H1 (cell line): ENCODE measurements around the gene CLBA1. TPM values are rescaled to one million over a fixed set of nuclear protein-coding genes. Genes with fewer than 3 reads are reported as not detected.

ENCODE experiments used
- CTCF ChIA-PET: fragments of 300-600 bp; sonication (Branson Sonifier 250); formaldehyde crosslinking; loops from one replicate; lab custom pipeline; 2021; ENCODE audit not compliant: partially characterized antibody; lab: Charles Lee
- POLR2A ChIA-PET: fragments of 300-600 bp; sonication (Branson Sonifier 250); formaldehyde crosslinking; loops from one replicate; lab custom pipeline; 2021; ENCODE audit warnings: inconsistent platforms; ENCODE audit not compliant: partially characterized antibody; lab: Charles Lee
- DNase-seq, 2 experiments: peaks; one replicate each; pipeline versions ENCODE4 v3.0.0 to v3.0.0-alpha.2; 2010 to 2022; ENCODE audit warnings: low spot score in 2 of 2, low read depth in 1 of 2, mixed read lengths in 1 of 2
- FAIRE-seq: peaks from 2 replicates; lab custom pipeline; 2011; peaks lifted over from hg19 to GRCh38; lab: Jason Lieb, UNC
- H2AFZ ChIP-seq: 2 replicates; pipeline ENCODE4 v1.8.1; 2012; ENCODE audit warnings: low read length, inconsistent platforms
- H2AK5ac ChIP-seq: 2 replicates; pipeline ENCODE4 v1.6.1; 2013; ENCODE audit warnings: low read depth, low read length
- H2BK120ac ChIP-seq: replicated peaks from 2 replicates; pipeline ENCODE3; 2013; ENCODE audit warnings: low read depth, low read length, inconsistent platforms
- H2BK12ac ChIP-seq: 2 replicates; pipeline ENCODE4 v1.6.1; 2013; ENCODE audit warnings: low read depth, low read length
- H2BK15ac ChIP-seq: 2 replicates; pipeline ENCODE4 v1.6.1; 2013; ENCODE audit warnings: low read length
- H2BK20ac ChIP-seq: 2 replicates; pipeline ENCODE4 v1.6.1; 2013; ENCODE audit warnings: low read length
- H2BK5ac ChIP-seq: 2 replicates; pipeline ENCODE4 v1.6.1; 2013; ENCODE audit warnings: low read depth, low read length
- H3K14ac ChIP-seq: 2 replicates; pipeline ENCODE4 v1.6.1; 2013; ENCODE audit warnings: inconsistent platforms; ENCODE audit not compliant: insufficient read length
- H3K18ac ChIP-seq: 2 replicates; pipeline ENCODE4 v1.6.1; 2013; ENCODE audit warnings: low read length; ENCODE audit errors: extremely low read depth
- H3K23ac ChIP-seq: 2 replicates; pipeline ENCODE4 v1.6.1; 2013; ENCODE audit warnings: inconsistent platforms; ENCODE audit not compliant: insufficient read length
- H3K23me2 ChIP-seq: 2 replicates; pipeline ENCODE4 v1.6.1; 2013; ENCODE audit warnings: low read depth, low read length
- H3K27ac ChIP-seq: 2 replicates; pipeline ENCODE4 v1.6.1; 2011; ENCODE audit warnings: low read depth, low read length, inconsistent platforms
- H3K27me3 ChIP-seq, 4 experiments: replicated peaks in 1 of 4; 1 replicate in 1 of 4; 2 replicates in 3 of 4; pipeline versions ENCODE4 v1.6.1 to v1.8.1; 2011 to 2013; ENCODE audit warnings: low read length in 3 of 4, mild to moderate bottlenecking in 3 of 4, inconsistent platforms in 2 of 4, mixed read lengths in 2 of 4, moderate library complexity in 1 of 4; ENCODE audit not compliant: control insufficient read depth in 3 of 4, insufficient read depth in 3 of 4; ENCODE audit errors: extremely low read depth in 1 of 4
- H3K36me3 ChIP-seq, 4 experiments: 2 replicates each; pipeline versions ENCODE4 v1.6.1 to v1.8.1; 2011 to 2013; ENCODE audit warnings: mild to moderate bottlenecking in 4 of 4, low read length in 3 of 4, moderate library complexity in 2 of 4, control low read depth in 1 of 4, inconsistent platforms in 1 of 4; ENCODE audit not compliant: insufficient read depth in 4 of 4, control insufficient read depth in 2 of 4
- H3K4ac ChIP-seq: replicated peaks from 2 replicates; pipeline ENCODE3; 2013; ENCODE audit warnings: low read length, low read depth, mixed read lengths, inconsistent platforms; ENCODE audit not compliant: insufficient read length
- H3K4me1 ChIP-seq, 4 experiments: replicated peaks in 1 of 4; 1 replicate in 1 of 4; 2 replicates in 3 of 4; pipeline versions ENCODE4 v1.6.1 to v1.8.1; 2011 to 2013; ENCODE audit warnings: low read length in 3 of 4, inconsistent platforms in 2 of 4, mixed read lengths in 1 of 4; ENCODE audit not compliant: insufficient read depth in 4 of 4, control insufficient read depth in 3 of 4
- H3K4me2 ChIP-seq, 2 experiments: 2 replicates each; pipeline versions ENCODE4 v1.6.1 to v1.8.1; 2011 to 2013; ENCODE audit warnings: low read depth in 2 of 2, low read length in 2 of 2, control low read depth in 1 of 2, inconsistent platforms in 1 of 2, mild to moderate bottlenecking in 1 of 2; ENCODE audit not compliant: insufficient read depth in 1 of 2
- H3K4me3 ChIP-seq, 4 experiments: fragments of 200-600, 300-600 bp in 1 of 4; sonication (generic), shearing (Covaris generic), sonication (Bioruptor Twin) in 1 of 4; 2 replicates each; pipeline versions ENCODE4 v1.5.1 to v1.8.1; 2011 to 2016; ENCODE audit warnings: low read length in 4 of 4, low read depth in 3 of 4, control low read depth in 2 of 4, inconsistent platforms in 2 of 4, mild to moderate bottlenecking in 2 of 4, mixed read lengths in 1 of 4, moderate library complexity in 1 of 4; ENCODE audit not compliant: insufficient read depth in 2 of 4; ENCODE audit errors: extremely low read depth in 1 of 4
- H3K56ac ChIP-seq: replicated peaks from 2 replicates; pipeline ENCODE3; 2013; ENCODE audit warnings: low read depth, mild to moderate bottlenecking, mixed read lengths, low read length, inconsistent platforms; ENCODE audit not compliant: insufficient read length
- H3K79me1 ChIP-seq: 2 replicates; pipeline ENCODE4 v1.6.1; 2013; ENCODE audit warnings: low read depth, low read length, control low read depth
- H3K79me2 ChIP-seq, 2 experiments: 2 replicates each; pipeline versions ENCODE4 v1.6.1 to v1.8.1; 2012 to 2013; ENCODE audit warnings: low read length in 2 of 2, mild to moderate bottlenecking in 2 of 2, inconsistent platforms in 1 of 2; ENCODE audit not compliant: insufficient read depth in 2 of 2, control insufficient read depth in 1 of 2
- H3K9ac ChIP-seq, 4 experiments: replicated peaks in 1 of 4; 1 replicate in 1 of 4; 2 replicates in 3 of 4; pipeline versions ENCODE4 v1.6.1 to v1.8.1; 2011 to 2013; ENCODE audit warnings: low read depth in 3 of 4, low read length in 3 of 4, control low read depth in 2 of 4, mild to moderate bottlenecking in 2 of 4, moderate library complexity in 2 of 4, inconsistent platforms in 1 of 4; ENCODE audit errors: extremely low read depth in 1 of 4
- H3K9me3 ChIP-seq, 2 experiments: 2 replicates each; pipeline versions ENCODE4 v1.6.1 to v1.8.1; 2012 to 2013; ENCODE audit warnings: mild to moderate bottlenecking in 2 of 2, moderate library complexity in 2 of 2, control low read depth in 1 of 2, inconsistent platforms in 1 of 2, low read depth in 1 of 2, low read length in 1 of 2, mixed read lengths in 1 of 2; ENCODE audit not compliant: insufficient read depth in 2 of 2
- H4K20me1 ChIP-seq, 2 experiments: replicated peaks in 1 of 2; 2 replicates each; pipeline versions ENCODE3 to v1.8.1; 2011 to 2013; ENCODE audit warnings: inconsistent platforms in 2 of 2, low read length in 2 of 2, mild to moderate bottlenecking in 1 of 2; ENCODE audit not compliant: insufficient read depth in 2 of 2, control insufficient read depth in 1 of 2
- H4K5ac ChIP-seq: 2 replicates; pipeline ENCODE4 v1.6.1; 2013; ENCODE audit warnings: low read length, low read depth, mixed read lengths, inconsistent platforms; ENCODE audit not compliant: insufficient read length
- H4K8ac ChIP-seq: 2 replicates; pipeline ENCODE4 v1.8.0; 2013; ENCODE audit warnings: mild to moderate bottlenecking, moderate library complexity, low read length, inconsistent platforms; ENCODE audit not compliant: insufficient read depth; ENCODE audit errors: extremely low read depth
- H4K91ac ChIP-seq: replicated peaks from 2 replicates; pipeline ENCODE3; 2013; ENCODE audit warnings: low read length, mixed read lengths, inconsistent platforms; ENCODE audit not compliant: insufficient read length
- BCL11A ChIP-seq, 2 experiments: IDR thresholded peaks; one replicate each; pipeline ENCODE4 v1.6.1; 2011; ENCODE audit warnings: low read depth in 2 of 2, low read length in 2 of 2, mild to moderate bottlenecking in 2 of 2
- CEBPB ChIP-seq: IDR thresholded peaks from 2 replicates; pipeline ENCODE4 v1.6.1; 2012; ENCODE audit warnings: low read depth, low read length
- POLR2AphosphoS5 ChIP-seq: IDR thresholded peaks from 2 replicates; pipeline ENCODE4 v1.6.1; 2011; ENCODE audit warnings: low read depth, low read length
- SIN3A ChIP-seq, 2 experiments: IDR thresholded peaks in 1 of 2; conservative IDR thresholded peaks in 1 of 2; 2 replicates each; pipeline ENCODE4 v1.6.1; 2011 to 2012; ENCODE audit warnings: low read length in 2 of 2, improper control_type of control experiment in 1 of 2, low read depth in 1 of 2, mild to moderate bottlenecking in 1 of 2
- whole genome bisulfite sequencing, 2 experiments: shearing (Covaris generic) in 1 of 2; methylation state at CpG; one replicate each; pipeline versions ENCODE4 v1.1.6 to v1.1.7; 2013 to 2015; ENCODE audit warnings: low lambda C conversion rate in 2 of 2, mixed read lengths in 2 of 2, inconsistent platforms in 1 of 2, low coverage in 1 of 2, missing lambda C conversion rate in 1 of 2; ENCODE audit not compliant: insufficient replicate concordance in 2 of 2, insufficient coverage in 1 of 2, insufficient read length in 1 of 2; ENCODE audit errors: extremely low coverage in 1 of 2, missing lambda C conversion rate in 1 of 2; 5-methylcytosine and 5-hydroxymethylcytosine counted together
- polyA plus RNA-seq, 7 experiments: library from polyadenylated mRNA; depleted of rRNA in 3 of 7; stranded (reverse) in 5 of 7; unstranded in 2 of 7; fragments of >200 nt in 5 of 7; fragments of 200-250 nt in 2 of 7; gene quantifications; 1 replicate in 5 of 7; 2 replicates in 1 of 7; 4 replicates in 1 of 7; pipeline versions ENCODE4 v1.2.1 to v1.2.3, GENCODE V29; 2011 to 2013; ENCODE audit warnings: missing spikeins in 2 of 7, mixed read lengths in 2 of 7
- total RNA-seq: library from RNA; stranded (reverse); fragmentation: NEBNext Ultra II Directional; extraction: Animal tissue kit (Norgen Biotek cat#: 25700); gene quantifications from 2 replicates; pipeline ENCODE4 v1.2.1, GENCODE V29; 2021

CLBA1 gene
- total and polyA plus RNA-seq, 2 of the 8 experiments (the other 6 are each of a cell fraction or from before 2014, with no cell fraction given) = 1.6 to 2.4 TPM

- CTCF ChIA-PET = interaction anchor here (0.6 to 2.3 kb wide), 5 partner anchors 18 to 202 kb away, joined by 3 to 10 read pairs (median 4); no protein-coding TSS in a partner anchor
These were observed 9.4 kb downstream of the CLBA1 start for GRCh38 chr14:104994978-104995377.

More at GRCh38 chr14:104994978-104995377, 9.4 kb downstream of the CLBA1 start:
- Histone ChIP-seq H3K9me3 (no peaks in the 10 kb centered on the region), H2BK5ac (no peak overlapping the region), H2BK15ac (no peak overlapping the region), H3K4me1 (no peaks in the 10 kb centered on the region), H4K91ac (no peak overlapping the region), H4K5ac (no peak overlapping the region), H3K23ac (no peak overlapping the region), H3K9ac (no peak overlapping the region), H2AK5ac (no peak overlapping the region), H3K27ac (no peak overlapping the region), H2BK20ac (no peak overlapping the region), H3K27me3 (0 out of 7 replicates have a peak, but pooled peaks cover 0 to 2% (median 0%) of the 10 kb centered on the region in 4 experiments), H3K56ac (no peak overlapping the region), H4K20me1 (peaks cover 0 to 3% of the 10 kb centered on the region in 2 experiments), H3K14ac (no peak overlapping the region), H3K79me1 (no peaks in the 10 kb centered on the region), H2BK12ac (no peak overlapping the region), H3K4me2 (no peak overlapping the region), H2AFZ (no peak overlapping the region), H3K18ac (no peak overlapping the region), H4K8ac (peak overlapping the region; percentile 46; the same call in 1 of the 2 replicates), H3K36me3 (peaks cover 0 to 4% (median 0%) of the 10 kb centered on the region in 4 experiments; a peak in 2 of 8 replicates), H2BK120ac (no peak overlapping the region), H3K4me3 (no peak overlapping the region), H3K4ac (no peak overlapping the region), H3K23me2 (no peaks in the 10 kb centered on the region), H3K79me2 (no peaks in the 10 kb centered on the region)
- DNase-seq = no peak
- no peak for FAIRE-seq
- TF ChIP-seq CEBPB = no peak
- no peak for TF ChIP-seq POLR2AphosphoS5
- TF ChIP-seq BCL11A (IDR thresholded peaks at IDR 0.05; ENCODE audit: low read depth in 2 of 2, low read length in 2 of 2) = no peak
- no peak for TF ChIP-seq SIN3A (conservative IDR thresholded peaks at IDR 0.05 in 1 of 2, IDR thresholded peaks at IDR 0.05 in 1 of 2; ENCODE audit: low read depth in 1 of 2, low read length in 2 of 2)
- WGBS, 2 experiments = 95% methylated on average over 6 of the region's 6 CpGs; no CpG with 5 or more reads in 1 of the 2 experiments
- POLR2A ChIA-PET = interaction anchor here (0.7 to 2.2 kb wide), 2 partner anchors 12 to 24 kb away, joined by 3 to 9 read pairs; no protein-coding TSS in a partner anchor
